ENCODE results near the gene ZNF579. TPM values are rescaled to one million over a fixed set of nuclear protein-coding genes. Genes with fewer than 3 reads are reported as not detected.

ZNF579 gene
- total and polyA plus RNA-seq, 2 of the 8 experiments (the other 6 are each of a cell fraction or from before 2014, with no cell fraction given), result 10.0 to 18.9 TPM

- Histone ChIP-seq H4K20me1 (replicated peaks in 1 of 2; ENCODE audit: control insufficient read depth in 1 of 2, insufficient read depth in 2 of 2, low read length in 2 of 2) (peaks cover 0 to 2% of the 10 kb centered on the region in 2 experiments), H2BK15ac (ENCODE audit: low read length) (0 out of 2 replicates have a peak overlapping the region, but pooled peaks have one; percentile 92), H3K4me2 (ENCODE audit: insufficient read depth in 1 of 2, low read depth in 2 of 2, low read length in 2 of 2) (no peak overlapping the region), H2AFZ (ENCODE audit: low read length) (no peak overlapping the region), H4K5ac (ENCODE audit: insufficient read length, low read depth, low read length) (no peak overlapping the region), H3K9ac (replicated peaks in 1 of 4; ENCODE audit: extremely low read depth in 1 of 4, low read depth in 3 of 4, low read length in 3 of 4) (no peak overlapping the region), H3K56ac (replicated peaks; ENCODE audit: insufficient read length, low read depth, low read length) (no peak overlapping the region), H3K23me2 (ENCODE audit: low read depth, low read length) (peaks cover 15% of the 10 kb centered on the region; the same call in 1 of the 2 replicates), H2BK12ac (ENCODE audit: low read depth, low read length) (no peak overlapping the region), H3K23ac (ENCODE audit: insufficient read length) (no peak overlapping the region), H4K91ac (replicated peaks; ENCODE audit: insufficient read length, low read length) (no peak overlapping the region), H3K14ac (ENCODE audit: insufficient read length) (no peak overlapping the region), H3K18ac (ENCODE audit: extremely low read depth, low read length) (no peak overlapping the region; the same call in 1 of the 2 replicates), H2BK120ac (replicated peaks; ENCODE audit: low read depth, low read length) (no peak overlapping the region), H3K27ac (ENCODE audit: low read depth, low read length) (no peak overlapping the region), H3K4ac (replicated peaks; ENCODE audit: insufficient read length, low read depth, low read length) (no peak overlapping the region), H3K79me1 (ENCODE audit: low read depth, low read length) (no peaks in the 10 kb centered on the region), H3K4me3 (ENCODE audit: extremely low read depth in 1 of 4, insufficient read depth in 2 of 4, low read depth in 3 of 4, low read length in 4 of 4) (no peak overlapping the region), H2BK5ac (ENCODE audit: low read depth, low read length) (no peak overlapping the region), H3K36me3 (ENCODE audit: control insufficient read depth in 2 of 4, insufficient read depth in 4 of 4, low read length in 3 of 4) (no peaks in the 10 kb centered on the region; a peak in 1 of 8 replicates), H3K27me3 (replicated peaks in 1 of 4; ENCODE audit: control insufficient read depth in 3 of 4, extremely low read depth in 1 of 4, insufficient read depth in 3 of 4, low read length in 3 of 4) (no peaks in the 10 kb centered on the region; a peak in 3 of 7 replicates), H2AK5ac (ENCODE audit: low read depth, low read length) (no peak overlapping the region), H4K8ac (ENCODE audit: extremely low read depth, insufficient read depth, low read length) (no peak overlapping the region; the same call in 1 of the 2 replicates), H3K79me2 (ENCODE audit: control insufficient read depth in 1 of 2, insufficient read depth in 2 of 2, low read length in 2 of 2) (no peaks in the 10 kb centered on the region), H3K4me1 (replicated peaks in 1 of 4; ENCODE audit: control insufficient read depth in 3 of 4, insufficient read depth in 4 of 4, low read length in 3 of 4) (peaks cover 0 to 18% (median 11%) of the 10 kb centered on the region in 4 experiments; a peak in 6 of 7 replicates), H2BK20ac (ENCODE audit: low read length) (no peak overlapping the region), H3K9me3 (ENCODE audit: insufficient read depth in 2 of 2, low read depth in 1 of 2, low read length in 1 of 2) (no peaks in the 10 kb centered on the region)
- no peak for TF ChIP-seq BCL11A (IDR thresholded peaks at IDR 0.05; ENCODE audit: low read depth in 2 of 2, low read length in 2 of 2)
- TF ChIP-seq HDAC2 (IDR thresholded peaks at IDR 0.05; ENCODE audit: borderline replicate concordance in 1 of 2, low read depth in 2 of 2, low read length in 2 of 2), result no peak
- TF ChIP-seq RFX5 (IDR thresholded peaks at IDR 0.05; ENCODE audit: borderline replicate concordance, low read depth, low read length), result no peak
- no peak for TF ChIP-seq ZNF274 (IDR thresholded peaks at IDR 0.05; ENCODE audit: borderline replicate concordance, extremely low read depth, low read length)
- ChIA-PET CTCF (ENCODE audit: partially characterized antibody) (interaction anchor here (0.7 to 1.4 kb wide), 4 partner anchors 10 to 41 kb away, joined by 3 to 4 read pairs (median 3); no protein-coding TSS in a partner anchor), POLR2A (ENCODE audit: partially characterized antibody) (interaction anchor here (1.0 to 1.2 kb wide), 2 partner anchors 11 to 60 kb away, joined by 3 to 6 read pairs; no protein-coding TSS in a partner anchor)
- 83% methylated on average over 14 of the region's 23 CpGs; no CpG with 5 or more reads in 1 of the 2 experiments for WGBS, 2 experiments (ENCODE audit: extremely low coverage in 1 of 2, insufficient coverage in 1 of 2, insufficient read length in 1 of 2, insufficient replicate concordance in 2 of 2, low coverage in 1 of 2, low lambda C conversion rate in 2 of 2, missing lambda C conversion rate in 1 of 2)
- no peak for DNase-seq (ENCODE audit: low read depth in 1 of 2, low spot score in 2 of 2)
- no peak for FAIRE-seq
Observed at GRCh38 chr19:55544776-55545439, 35.7 kb downstream of the ZNF579 start.

All from H1 (cell line).